ENCODE measurements around the gene KLB.
"Not testable (repeated sequence)": the region's sequence is repeated elsewhere in the genome, so short reads cannot be mapped to it uniquely, and the experiment has no call there.

KLB gene

GRCh38 chr4:39406763-39407583, at the start of gene KLB:
KLB (plus strand) TSS chr4:39406930; CDS start chr4:39406950, 20 bp downstream.
- no peak for DNase-seq (ENCODE audit: low read depth in 2 of 2)

GRCh38 chr4:39357002-39357401, 49.7 kb upstream of the KLB start:
- no peak for DNase-seq (ENCODE audit: low read depth in 2 of 2)

GRCh38 chr4:39360611-39361010, 46.1 kb upstream of the KLB start:
- not testable (repeated sequence) for DNase-seq (ENCODE audit: low read depth in 2 of 2)

- no peak for DNase-seq (ENCODE audit: low read depth in 2 of 2)
Measured at GRCh38 chr4:39362827-39363226, 43.9 kb upstream of the KLB start.

- no peak for DNase-seq (ENCODE audit: low read depth in 2 of 2)
Measured at GRCh38 chr4:39363773-39364393, 42.8 kb upstream of the KLB start.

- DNase-seq (ENCODE audit: low read depth in 2 of 2): no peak
Measured at GRCh38 chr4:39365360-39365759, 41.4 kb upstream of the KLB start.

- DNase-seq (ENCODE audit: low read depth in 2 of 2): peak; percentile 86 to 89
Measured at GRCh38 chr4:39365830-39366771, 40.6 kb upstream of the KLB start, which contains the start of gene RFC1. RFC1 (minus strand) TSS chr4:39366362; CDS start chr4:39366241, 121 bp downstream.

- DNase-seq (ENCODE audit: low read depth in 2 of 2): no peak
Measured at GRCh38 chr4:39367166-39367565, 39.6 kb upstream of the KLB start.

- DNase-seq (ENCODE audit: low read depth in 2 of 2): no peak
Measured at GRCh38 chr4:39369301-39369700, 37.4 kb upstream of the KLB start.

- DNase-seq (ENCODE audit: low read depth in 2 of 2): not testable (repeated sequence)
Measured at GRCh38 chr4:39371209-39371608, 35.5 kb upstream of the KLB start.

GRCh38 chr4:39375478-39375877, 31.3 kb upstream of the KLB start:
- DNase-seq (ENCODE audit: low read depth in 2 of 2): no peak

GRCh38 chr4:39383690-39384089, 23.0 kb upstream of the KLB start:
- DNase-seq (ENCODE audit: low read depth in 2 of 2): no peak

GRCh38 chr4:39384563-39384962, 22.2 kb upstream of the KLB start:
- no peak for DNase-seq (ENCODE audit: low read depth in 2 of 2)

- no peak for DNase-seq (ENCODE audit: low read depth in 2 of 2)
Measured at GRCh38 chr4:39390603-39391002, 16.1 kb upstream of the KLB start.

GRCh38 chr4:39394706-39395105, 12.0 kb upstream of the KLB start:
- DNase-seq (ENCODE audit: low read depth in 2 of 2): no peak

- not testable (repeated sequence) for DNase-seq (ENCODE audit: low read depth in 2 of 2)
Measured at GRCh38 chr4:39401640-39402039, 5.1 kb upstream of the KLB start.

- DNase-seq (ENCODE audit: low read depth in 2 of 2): no peak
Measured at GRCh38 chr4:39407584-39407885, 805 bp downstream of the KLB start.

GRCh38 chr4:39410415-39410814, 3.7 kb downstream of the KLB start:
- DNase-seq (ENCODE audit: low read depth in 2 of 2): no peak

GRCh38 chr4:39411561-39411960, 4.8 kb downstream of the KLB start:
- DNase-seq (ENCODE audit: low read depth in 2 of 2): not testable (repeated sequence)

GRCh38 chr4:39415678-39416283, 9.1 kb downstream of the KLB start:
- DNase-seq (ENCODE audit: low read depth in 2 of 2): no peak

- DNase-seq (ENCODE audit: low read depth in 2 of 2): no peak
Measured at GRCh38 chr4:39422247-39422646, 15.5 kb downstream of the KLB start.

GRCh38 chr4:39425297-39425696, 18.6 kb downstream of the KLB start:
- DNase-seq (ENCODE audit: low read depth in 2 of 2): not testable (repeated sequence)
